Measurements from ENCODE around the gene SMIM44. TPM values are rescaled to one million over a fixed set of nuclear protein-coding genes. Genes with fewer than 3 reads are reported as not detected.

Gene SMIM44
- total RNA-seq, 1 experiment from 2014 or later: not detected

GRCh38 chr19:3532154-3532786, 49.0 kb upstream of the SMIM44 start:
- Histone ChIP-seq H3K4me3 (ENCODE audit: low read depth in 2 of 2, low read length in 2 of 2) (no peak overlapping the region), H3K4me1 (ENCODE audit: control insufficient read depth, insufficient read depth, low read length) (peaks cover 4% of the 10 kb centered on the region; the same call in 1 of the 2 replicates), H3K27ac (ENCODE audit: low read length) (no peak overlapping the region), H3K27me3 (ENCODE audit: control insufficient read depth, insufficient read depth, low read length) (no peaks in the 10 kb centered on the region), H3K9me3 (ENCODE audit: control insufficient read depth, insufficient read depth, low read depth, low read length) (no peaks in the 10 kb centered on the region), H3K36me3 (ENCODE audit: control insufficient read depth, insufficient read depth, low read length) (no peaks in the 10 kb centered on the region; the same call in 1 of the 2 replicates)
- ATAC-seq (no peak), DNase-seq (ENCODE audit: low read depth, low spot score) (no peak)
- intact Hi-C loops (cut with micrococcal nuclease; ENCODE audit: unreplicated experiment) (no loop called here), in situ Hi-C loops (cut with HindIII; ENCODE audit: low pct_unique_long_range_greater_than_20kb, low sequenced_read_pairs) (no loop called here)
- CTCF ChIA-PET: no interaction called here
- POLR2A ChIA-PET: no interaction called here
- TF ChIP-seq REST (IDR thresholded peaks at IDR 0.05; ENCODE audit: insufficient read depth in 1 of 2, low read depth in 2 of 2, low read length in 1 of 2) (no peak), CTCF (IDR thresholded peaks at IDR 0.05) (no peak), TCF7L2 (IDR thresholded peaks at IDR 0.05; ENCODE audit: low read depth, low read length) (no peak), POLR2AphosphoS5 (IDR thresholded peaks at IDR 0.05; ENCODE audit: low read depth, low read length) (no peak), SIN3A (IDR thresholded peaks at IDR 0.05; ENCODE audit: borderline replicate concordance, insufficient read depth, low read depth, low read length) (no peak)
- no TSS peak for BruUV-seq (replicated peaks)

GRCh38 chr19:3531716-3532115, 48.5 kb upstream of the SMIM44 start:
- BruUV-seq (replicated peaks): no TSS peak
- 0 out of 2 replicates have a peak, but pooled peaks cover 4% of the 10 kb centered on the region for H3K4me1 ChIP-seq (ENCODE audit: control insufficient read depth, insufficient read depth, low read length)
- ChIA-PET POLR2A (no interaction called here), CTCF (no interaction called here)
- TF ChIP-seq CTCF (IDR thresholded peaks at IDR 0.05): no peak
- no peak for TF ChIP-seq POLR2AphosphoS5 (IDR thresholded peaks at IDR 0.05; ENCODE audit: low read depth, low read length)
- TF ChIP-seq SIN3A (IDR thresholded peaks at IDR 0.05; ENCODE audit: borderline replicate concordance, insufficient read depth, low read depth, low read length): no peak
- TF ChIP-seq REST (IDR thresholded peaks at IDR 0.05; ENCODE audit: insufficient read depth in 1 of 2, low read depth in 2 of 2, low read length in 1 of 2): no peak
- no peak for TF ChIP-seq TCF7L2 (IDR thresholded peaks at IDR 0.05; ENCODE audit: low read depth, low read length)
- H3K36me3 ChIP-seq (ENCODE audit: control insufficient read depth, insufficient read depth, low read length): no peaks in the 10 kb centered on the region; the same call in 1 of the 2 replicates
- no peak overlapping the region for H3K4me3 ChIP-seq (ENCODE audit: low read depth in 2 of 2, low read length in 2 of 2)
- ATAC-seq: no peak
- H3K27me3 ChIP-seq (ENCODE audit: control insufficient read depth, insufficient read depth, low read length): no peaks in the 10 kb centered on the region
- no peaks in the 10 kb centered on the region for H3K9me3 ChIP-seq (ENCODE audit: control insufficient read depth, insufficient read depth, low read depth, low read length)
- in situ Hi-C loops (cut with HindIII; ENCODE audit: low pct_unique_long_range_greater_than_20kb, low sequenced_read_pairs) (no loop called here), intact Hi-C loops (cut with micrococcal nuclease; ENCODE audit: unreplicated experiment) (no loop called here)
- DNase-seq (ENCODE audit: low read depth, low spot score): no peak
- H3K27ac ChIP-seq (ENCODE audit: low read length): no peak overlapping the region

All from Panc1 (cell line).